ENCODE measurements around the gene NUDT17.
"Not testable (repeated sequence)": the region's sequence is repeated elsewhere in the genome, so short reads cannot be mapped to it uniquely, and the experiment has no call there.

The NUDT17 gene, protein sequence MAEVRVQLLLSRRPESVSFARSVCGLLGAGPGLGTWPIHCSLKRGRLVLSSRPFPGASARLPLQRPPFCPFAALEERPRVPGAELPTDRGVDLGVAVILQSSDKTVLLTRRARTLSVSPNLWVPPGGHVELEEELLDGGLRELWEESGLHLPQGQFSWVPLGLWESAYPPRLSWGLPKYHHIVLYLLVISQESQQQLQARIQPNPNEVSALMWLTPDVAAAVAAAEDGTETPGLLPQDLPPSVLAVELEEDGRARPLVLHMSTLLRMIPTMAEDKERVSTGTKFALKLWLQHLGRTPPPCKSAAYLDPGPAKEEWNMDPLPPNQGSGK

DNA sequence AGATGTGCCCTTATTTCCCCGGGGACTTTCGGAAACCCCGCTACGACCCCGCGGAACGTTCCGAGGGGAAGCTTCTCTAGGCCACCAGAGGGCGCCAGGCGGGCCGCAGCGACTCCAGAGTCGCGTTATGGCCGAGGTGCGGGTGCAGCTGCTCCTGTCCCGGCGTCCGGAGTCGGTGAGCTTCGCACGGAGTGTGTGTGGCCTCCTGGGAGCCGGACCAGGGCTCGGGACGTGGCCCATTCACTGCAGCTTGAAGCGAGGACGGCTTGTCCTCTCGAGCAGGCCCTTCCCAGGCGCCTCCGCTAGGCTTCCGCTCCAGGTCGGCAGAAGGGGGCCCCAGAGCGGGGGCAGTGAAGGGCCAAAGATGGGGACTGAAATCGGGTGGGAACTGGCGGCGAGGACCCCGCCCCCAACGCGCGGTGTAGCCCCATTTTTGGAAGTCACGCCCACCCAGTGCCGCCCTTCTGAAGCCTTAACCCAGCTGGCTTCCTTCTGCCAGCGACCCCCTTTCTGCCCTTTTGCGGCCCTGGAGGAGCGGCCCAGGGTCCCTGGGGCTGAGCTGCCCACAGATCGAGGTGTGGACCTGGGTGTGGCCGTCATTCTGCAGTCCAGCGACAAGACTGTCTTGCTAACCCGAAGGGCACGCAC, at the start of gene NUDT17:
Gene NUDT17 (plus strand): TSS at position 117 of the 648 bp plus-strand sequence. CDS start 11 bp downstream, at position 128.
- peak; percentile 28 for FAIRE-seq

DNA sequence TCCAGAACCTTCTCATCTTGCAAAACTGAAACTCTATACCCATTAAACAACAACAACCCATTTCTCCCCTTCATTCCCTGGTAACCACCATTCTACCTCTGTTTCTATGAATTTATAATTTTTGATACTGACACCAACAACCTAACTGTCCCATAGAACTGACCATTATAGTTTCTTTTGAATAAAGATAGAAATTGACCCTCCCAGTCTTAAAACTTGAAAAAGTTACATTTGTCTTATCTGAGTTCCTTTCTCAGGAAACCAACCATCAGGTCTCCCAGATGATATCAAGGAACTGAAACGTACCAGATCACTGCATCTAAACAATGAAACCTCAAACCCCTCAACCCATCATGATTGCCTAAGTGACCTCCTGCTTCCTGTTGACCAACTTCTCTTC, 48.7 kb upstream of the NUDT17 start:
- FAIRE-seq = no peak

DNA sequence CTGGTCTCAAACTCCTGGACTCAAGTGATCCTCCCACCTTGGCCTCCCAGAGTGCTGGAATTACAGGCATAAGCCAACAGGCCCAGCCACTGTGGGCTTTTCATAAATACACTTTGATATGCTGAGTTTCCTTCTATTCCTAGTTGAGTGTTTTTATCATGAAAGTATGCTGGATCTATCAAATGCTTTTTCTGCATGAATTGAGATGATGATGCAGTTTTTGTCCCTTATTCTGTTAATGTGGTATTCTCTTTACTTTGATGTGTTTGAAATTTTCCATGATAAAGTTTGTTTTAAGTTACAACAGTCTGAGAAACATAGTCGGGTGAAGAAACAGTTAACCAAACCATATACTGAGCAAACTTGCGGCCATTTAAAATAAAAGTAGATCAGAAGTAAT, 45.6 kb upstream of the NUDT17 start:
- FAIRE-seq = no peak

DNA sequence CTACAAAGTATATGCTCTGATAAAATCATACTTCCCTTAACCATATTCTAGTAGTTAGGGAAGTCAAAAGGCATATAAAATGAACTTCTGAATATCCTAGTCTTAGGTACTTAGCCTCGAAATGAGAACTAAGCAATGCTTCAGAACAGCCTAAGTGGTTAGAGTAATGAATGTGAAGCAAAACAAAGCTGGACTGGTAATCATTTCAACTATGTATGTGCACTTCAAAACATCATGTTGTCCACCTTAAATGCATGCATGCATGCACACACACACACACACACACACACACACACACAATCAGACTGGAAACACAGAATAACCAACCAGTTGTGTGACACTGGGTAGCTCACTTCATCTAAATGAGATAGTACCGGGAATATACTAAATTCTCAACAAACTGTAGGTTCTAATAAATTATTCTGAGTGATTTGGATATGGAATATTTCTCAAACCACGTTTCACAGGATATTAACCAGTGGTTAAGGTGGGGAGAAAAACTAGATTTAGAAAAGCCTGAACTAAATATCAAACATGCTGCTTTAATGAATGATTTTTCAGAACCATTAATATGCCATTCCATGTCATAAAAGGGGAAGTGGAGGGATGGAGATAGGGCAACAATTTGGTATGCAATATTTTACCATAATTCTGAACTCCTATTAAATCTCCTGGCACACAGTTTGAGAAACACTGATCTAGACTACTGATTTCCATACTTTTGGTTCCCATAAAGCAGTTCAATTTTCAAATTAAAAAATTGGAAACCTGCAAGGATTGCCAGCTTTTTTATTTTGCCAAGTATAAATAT, 41.0 kb upstream of the NUDT17 start:
- peak; percentile 3 for FAIRE-seq

DNA sequence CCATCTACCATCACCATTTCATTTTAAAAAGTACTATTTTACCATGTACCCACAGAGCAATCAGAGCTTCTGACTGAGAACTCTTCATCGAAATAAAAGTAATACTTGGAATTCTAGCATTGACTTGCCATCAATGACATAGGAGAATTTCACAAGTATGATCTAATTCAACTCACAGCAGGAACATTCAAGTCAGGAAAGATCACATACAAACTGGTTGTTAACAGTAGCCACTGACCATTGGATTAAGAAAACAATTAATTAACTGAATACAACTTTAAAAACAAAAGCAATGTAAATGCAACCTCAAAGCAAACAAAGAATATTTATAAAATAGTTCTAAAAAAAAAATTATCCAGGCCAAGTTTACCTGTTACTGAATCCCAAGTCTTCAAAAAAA, 40.4 kb upstream of the NUDT17 start:
- peak; percentile 41 for FAIRE-seq

DNA sequence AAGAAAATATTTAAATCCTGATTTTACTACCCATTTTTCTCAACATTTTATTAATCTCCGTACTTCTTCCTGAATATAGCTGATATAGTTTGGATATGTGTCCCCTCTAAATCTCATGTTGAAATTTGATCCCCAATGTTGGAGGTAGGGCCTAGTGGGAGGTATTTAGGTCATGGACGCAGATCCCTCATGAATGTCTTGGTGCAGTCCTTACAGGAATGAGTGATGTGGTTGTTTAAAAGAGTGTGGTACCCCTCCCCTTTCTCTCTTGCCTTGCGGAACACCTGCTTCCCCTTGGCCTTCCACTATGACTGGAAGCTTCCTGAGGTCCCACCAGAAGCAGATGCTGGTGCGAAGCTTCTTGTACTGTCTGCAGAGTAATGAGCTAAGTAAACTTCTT, 39.0 kb upstream of the NUDT17 start:
- FAIRE-seq = no peak

DNA sequence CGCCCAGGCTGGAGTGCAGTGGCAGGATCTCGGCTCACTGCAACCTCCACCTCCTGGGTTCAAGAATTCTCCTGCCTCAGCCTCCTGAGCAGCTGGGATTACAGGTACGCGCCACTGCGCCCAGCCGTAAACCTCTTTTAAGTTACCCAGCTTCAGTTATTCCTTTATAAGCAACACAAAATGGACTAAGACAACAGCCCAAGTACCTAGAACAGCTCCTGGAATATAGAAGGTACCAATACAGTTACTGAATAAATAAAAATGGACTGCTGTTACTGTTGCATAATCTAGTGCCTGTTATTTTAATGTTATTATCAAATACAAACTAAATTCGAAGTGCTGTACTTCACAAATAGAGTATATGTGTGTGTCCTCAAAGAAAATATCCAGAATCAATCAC, 38.6 kb upstream of the NUDT17 start:
- no peak for FAIRE-seq

DNA sequence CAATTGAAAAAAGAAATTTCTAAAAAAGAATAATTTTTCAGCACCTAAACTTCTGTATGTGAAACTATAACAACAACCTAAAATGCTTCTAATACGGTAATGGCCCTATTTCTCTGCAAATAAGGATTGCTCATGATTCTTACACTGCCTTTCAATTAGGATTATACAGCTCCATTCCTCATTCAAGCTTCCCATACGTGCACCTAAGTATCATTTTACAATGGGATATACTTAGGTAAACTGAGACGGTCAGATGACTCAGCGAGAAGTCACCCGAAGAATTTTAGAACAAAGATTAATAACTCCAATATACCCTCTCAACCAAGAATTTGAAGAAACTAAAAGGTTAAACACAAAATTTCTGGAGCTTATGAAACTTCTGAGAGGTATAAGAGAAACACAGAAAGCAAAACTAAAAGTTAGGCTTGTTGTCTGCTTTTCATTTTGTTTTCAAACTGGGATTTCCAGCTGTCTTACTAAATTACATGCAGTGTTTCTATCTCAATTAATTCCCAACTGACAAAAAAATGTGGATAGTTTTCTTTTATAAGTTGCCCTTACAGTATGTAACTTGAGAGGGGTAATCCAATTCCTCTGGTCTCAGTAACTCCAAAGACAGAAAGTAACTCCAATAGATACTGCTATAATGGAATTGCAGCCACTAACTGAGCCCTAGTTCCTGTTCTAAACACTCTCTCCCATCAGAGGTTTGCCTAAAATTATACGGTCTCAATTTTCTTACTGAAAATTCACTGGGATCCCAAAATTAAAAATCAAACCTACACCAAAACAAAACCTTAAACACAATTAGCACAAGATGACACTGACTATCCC, 32.2 kb upstream of the NUDT17 start:
- not testable (repeated sequence) for FAIRE-seq

DNA sequence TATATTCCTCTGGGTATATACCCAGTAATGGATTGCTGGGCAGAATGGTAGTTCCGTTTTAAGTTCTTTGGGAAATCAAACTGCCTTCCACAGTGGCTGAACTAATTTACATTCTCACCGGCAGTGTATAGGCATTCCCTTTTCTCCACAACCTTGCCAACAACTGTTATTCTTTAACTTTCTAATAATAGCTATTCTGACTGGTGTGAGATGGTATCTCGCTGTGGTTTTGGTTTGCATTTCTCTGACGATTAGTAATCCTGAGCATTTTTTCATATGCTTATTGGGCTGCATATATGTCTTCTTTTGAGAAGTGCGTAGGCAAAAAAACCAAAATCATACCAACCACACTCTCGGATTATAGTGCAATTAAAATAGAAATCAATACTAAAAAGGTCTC, 27.3 kb upstream of the NUDT17 start:
- not testable (repeated sequence) for FAIRE-seq

DNA sequence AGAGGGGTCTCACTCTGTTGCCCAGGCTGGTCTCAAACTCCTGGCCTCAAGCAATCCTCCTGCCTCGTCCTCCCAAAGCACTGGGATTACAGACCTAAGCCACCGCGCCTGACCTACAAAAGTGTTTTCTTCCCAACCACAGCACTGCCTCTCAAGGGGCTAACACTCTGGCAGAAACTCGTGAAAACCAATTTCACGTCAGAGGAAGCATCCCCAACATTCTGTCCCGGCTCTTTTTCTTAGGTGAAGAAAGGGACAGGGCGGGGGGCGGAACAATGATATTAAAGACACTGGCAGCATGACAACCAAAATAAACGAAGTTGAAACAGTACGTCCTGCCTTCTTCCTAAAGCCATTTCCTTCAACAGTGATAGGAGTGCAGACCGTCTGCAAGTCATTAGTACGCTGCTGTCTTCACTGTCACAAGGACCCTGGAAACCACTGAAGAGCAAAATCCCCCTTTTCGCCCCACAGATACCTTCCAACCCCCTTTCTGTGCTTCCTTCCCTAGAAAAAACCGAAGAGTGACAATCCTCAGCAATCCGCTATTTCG, 22.6 kb upstream of the NUDT17 start:
- FAIRE-seq = not testable (repeated sequence)

DNA sequence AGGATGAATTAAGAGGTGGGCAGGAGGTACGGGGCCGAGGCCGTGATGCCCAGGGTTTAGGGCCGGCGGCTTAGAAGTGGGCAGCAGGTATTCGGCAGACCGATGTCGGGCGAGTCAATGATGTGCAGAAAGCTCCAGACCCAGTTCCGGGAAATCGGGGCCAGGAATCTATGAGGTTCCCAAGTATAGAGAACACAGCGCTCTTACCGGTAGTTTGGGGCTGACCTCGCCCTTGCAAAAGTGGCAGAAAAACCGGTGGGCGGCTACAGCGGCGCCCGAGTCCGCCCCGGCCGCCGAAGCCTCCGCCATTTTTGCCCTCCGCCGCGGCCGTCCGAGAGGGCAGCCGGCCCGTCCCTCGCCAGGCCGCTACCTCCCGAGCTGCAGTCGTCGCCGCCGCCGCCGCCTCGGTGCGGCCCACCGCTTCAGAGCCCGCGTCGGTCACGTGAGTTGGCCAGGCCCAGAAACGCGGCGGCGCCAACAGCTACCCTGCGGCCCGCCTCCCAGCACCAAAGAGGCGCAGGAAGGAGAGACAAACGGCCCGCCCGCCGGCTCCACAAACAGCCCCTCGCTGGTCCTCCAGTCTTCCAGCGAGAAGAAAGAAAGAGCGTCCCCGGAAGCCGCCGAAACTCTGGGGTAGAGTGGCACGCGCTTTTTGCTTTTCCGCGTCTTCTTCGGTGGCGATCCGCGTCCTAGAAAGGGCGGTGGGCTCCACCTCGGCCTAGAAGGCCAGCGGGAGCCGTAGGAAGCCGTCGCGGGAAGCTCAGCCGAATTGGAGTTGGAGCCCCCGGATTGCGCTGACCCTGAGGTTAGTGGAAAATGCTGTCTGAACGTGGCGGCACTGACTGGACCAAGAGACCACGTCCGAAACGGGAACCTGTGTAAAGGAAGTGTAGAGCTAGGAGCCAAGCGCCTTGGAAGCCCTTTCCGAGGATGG, 21.6 kb upstream of the NUDT17 start, which contains the start of the genes POLR3C and RNF115:
Gene POLR3C (plus strand): TSS at position 636 of the 934 bp plus-strand sequence. CDS start 1,577 bp downstream, outside the sequence.
Gene RNF115 (minus strand): TSS at position 531 of the 934 bp plus-strand sequence. CDS start 222 bp downstream, at position 309.
- peak; percentile 29 for FAIRE-seq

DNA sequence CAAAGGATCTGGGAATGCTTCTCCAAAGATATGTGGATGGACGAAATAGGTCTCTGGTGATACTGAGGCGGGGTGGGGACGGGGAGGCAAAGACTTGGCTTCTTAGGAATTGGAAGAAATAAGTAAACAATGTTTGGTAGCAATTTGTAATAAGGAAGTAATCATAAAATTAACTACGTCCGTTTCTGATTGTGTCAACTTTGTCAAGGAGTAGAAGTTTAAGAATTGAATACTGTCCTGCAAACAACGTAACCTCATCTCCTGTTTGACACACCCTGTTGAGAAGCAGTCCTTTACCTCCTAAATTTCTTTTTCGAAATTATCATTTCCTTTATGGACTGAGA, 21.0 kb upstream of the NUDT17 start:
- no peak for FAIRE-seq

DNA sequence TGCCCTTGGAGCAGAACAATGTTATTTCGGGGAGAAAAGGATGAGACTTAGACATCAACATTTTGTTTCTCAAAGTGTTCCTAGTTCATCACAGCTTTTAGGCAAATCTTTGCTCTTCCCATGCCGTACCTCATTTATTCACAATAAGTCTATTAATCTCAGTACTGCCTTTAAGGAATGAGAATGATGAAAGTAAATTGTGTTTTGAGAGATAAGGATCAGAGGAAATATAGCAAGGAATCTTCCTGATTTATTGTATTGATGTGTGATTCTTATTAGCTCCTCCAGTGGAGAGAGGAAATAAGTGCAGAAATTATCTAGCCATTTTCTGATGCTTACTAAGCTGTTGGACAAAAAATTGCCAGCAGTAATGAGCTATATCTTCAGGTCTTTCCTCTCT, 19.4 kb upstream of the NUDT17 start:
- no peak for FAIRE-seq

DNA sequence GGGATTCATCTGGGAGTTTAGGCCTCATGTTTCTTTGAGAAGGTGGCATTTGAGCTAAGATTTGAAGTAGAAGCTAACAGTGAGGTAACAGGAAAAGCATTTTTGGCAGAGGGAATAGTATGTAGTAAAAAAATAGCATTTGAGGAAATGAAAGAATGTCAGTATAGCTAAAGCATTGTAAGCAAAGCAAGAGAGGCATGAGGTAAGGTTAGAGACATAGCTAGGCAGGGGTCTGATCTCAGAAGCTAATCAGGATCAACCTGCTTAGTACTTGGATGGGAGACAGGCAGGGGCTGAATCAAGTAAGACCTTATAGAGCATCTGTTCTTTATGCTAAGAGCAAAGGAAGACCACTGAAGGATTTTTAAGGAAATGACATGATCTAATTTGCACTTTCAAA, 17.5 kb upstream of the NUDT17 start:
- FAIRE-seq = no peak

DNA sequence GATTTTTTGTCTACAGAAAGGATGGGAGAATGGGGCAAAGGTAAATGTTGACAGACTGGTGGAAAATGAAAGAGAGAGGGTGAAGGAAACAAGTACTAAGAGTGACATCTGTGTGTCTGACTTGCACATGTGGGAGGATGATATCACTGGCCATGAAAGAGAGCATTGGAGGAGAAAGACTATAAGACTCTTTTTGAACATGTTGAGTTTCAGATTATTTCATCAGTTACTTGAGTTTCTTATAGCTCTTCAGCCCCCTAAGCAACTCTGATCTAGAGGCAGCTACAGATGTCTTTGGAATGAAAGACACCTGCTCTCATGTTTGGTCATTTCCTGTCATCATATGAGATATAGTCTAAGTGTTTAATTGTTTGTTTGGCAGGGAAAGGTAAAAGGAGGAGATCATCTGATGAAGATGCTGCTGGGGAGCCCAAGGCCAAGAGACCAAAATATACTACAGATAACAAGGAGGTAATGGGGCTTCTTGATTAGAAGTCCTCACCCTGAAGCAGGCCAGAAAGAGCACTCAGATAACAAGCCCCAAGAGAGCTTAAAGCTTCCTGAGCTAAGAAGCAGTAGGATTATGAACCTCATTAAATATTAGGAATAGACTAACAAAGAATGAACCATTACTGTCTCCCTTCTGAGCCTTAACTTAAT, 16.9 kb upstream of the NUDT17 start:
- FAIRE-seq = no peak

DNA sequence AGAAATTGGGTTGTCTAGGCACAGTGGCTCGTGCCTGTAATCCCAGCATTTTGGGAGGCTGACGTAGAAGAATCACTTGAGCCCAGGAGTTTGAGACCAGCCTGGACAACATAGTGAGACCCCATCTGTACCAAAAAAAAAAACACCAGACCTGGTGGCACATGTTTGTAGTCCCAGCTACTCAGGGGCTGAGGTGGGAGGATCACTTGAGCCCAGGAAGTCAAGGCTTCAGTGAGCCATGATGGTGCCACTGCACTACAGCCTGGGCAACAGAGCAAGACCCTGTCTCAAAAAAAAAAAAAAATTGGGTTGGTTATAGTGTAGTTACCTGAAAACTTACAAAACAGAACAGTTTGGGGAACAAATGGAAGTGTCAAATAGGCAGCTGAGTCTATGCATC, 14.6 kb upstream of the NUDT17 start:
- FAIRE-seq = not testable (repeated sequence)

DNA sequence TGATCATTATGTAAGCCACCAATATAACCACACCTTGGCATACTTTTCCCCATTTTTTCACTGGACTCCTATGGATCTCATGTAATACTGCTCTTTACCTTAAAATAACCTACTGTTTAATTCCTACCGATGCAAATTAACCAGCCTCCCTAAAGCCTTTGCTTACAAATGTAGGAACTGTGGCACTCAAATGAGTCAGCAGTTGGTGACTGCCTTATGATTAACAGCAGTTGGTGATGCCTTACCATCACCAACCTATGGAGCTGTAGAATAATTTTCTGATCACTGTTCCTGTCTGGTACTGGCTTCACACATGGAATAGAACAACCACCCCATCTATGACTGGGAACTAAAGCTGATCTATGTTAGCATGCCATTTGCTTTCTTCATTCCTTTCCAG, 7.8 kb upstream of the NUDT17 start:
- FAIRE-seq = no peak

DNA sequence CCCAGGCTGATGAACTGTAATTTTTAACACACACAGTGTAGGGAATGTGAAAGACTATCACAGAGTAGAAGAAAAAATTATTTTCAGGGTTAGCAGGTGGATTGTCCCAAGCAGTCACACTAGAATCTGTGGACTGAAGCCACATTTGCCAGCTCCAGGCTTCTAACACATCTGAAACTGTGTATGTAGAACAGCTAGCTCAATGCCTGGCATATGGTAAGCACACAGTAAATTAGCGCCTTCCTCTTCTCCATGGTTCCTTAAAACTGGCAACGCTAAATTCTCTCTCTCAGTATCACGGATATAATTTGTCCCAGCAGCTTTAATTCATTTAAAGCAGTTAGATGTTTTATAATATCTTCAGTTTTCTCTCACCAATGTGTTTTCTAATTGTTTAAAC, 2.4 kb upstream of the NUDT17 start:
- FAIRE-seq = no peak

DNA sequence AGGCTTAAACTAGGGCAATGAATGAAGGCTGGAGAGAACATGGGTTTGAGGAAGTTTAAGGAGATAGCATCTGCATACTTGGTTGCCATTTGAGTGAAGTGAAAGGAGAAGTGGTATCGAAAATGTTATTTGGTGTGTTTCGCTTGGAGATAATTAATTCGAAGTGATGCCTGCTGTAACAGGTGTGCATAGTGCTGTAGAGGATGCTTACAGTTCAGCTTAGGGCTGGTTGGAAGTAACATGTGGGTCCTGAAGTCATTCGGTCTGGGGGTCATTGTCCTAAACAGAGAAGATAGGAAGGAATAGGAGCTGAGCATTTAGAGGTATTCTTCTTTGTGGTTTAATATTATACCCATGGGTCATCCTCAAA, 301 bp upstream of the NUDT17 start:
- no peak for FAIRE-seq

DNA sequence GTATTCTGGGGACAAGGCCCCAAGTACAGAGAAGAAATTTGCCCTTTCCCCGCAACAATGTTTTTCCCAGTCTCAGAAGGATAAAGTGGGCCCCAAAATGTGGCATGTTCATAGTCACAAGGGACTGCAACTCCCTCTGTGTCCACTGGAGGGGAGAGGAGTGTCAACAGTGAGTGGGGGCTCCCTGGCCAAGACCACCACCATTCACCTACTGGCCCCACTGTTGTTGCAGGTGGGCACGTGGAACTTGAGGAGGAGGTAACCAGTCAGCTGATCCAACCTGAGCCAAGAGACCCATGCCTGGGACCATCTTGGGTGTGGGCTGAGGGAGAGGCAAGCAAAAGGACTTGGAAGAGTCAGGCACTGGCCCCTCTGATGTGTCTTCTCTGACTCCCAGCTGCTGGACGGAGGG, 777 bp downstream of the NUDT17 start:
- FAIRE-seq = no peak

DNA sequence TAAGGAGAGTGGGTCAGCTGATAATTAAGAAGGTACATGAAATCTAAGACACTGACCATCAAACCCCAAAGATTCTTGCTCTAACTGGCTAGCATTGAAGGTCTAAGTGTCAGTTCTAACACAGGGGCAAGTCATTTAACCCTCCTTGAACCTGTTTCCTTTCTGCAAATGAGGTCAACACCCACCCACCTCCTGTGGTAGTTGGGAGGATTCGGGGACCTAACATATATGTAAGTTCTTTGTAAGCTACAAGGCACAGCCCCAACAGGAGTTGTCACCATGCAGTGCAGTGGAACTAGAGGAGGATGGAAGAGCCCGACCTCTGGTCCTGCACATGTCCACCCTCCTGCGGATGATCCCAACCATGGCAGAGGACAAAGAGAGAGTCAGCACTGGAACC, 2.4 kb downstream of the NUDT17 start:
- no peak for FAIRE-seq
